Panc1 (cell line): ENCODE results near the gene AHNAK. TPM values are rescaled to one million over a fixed set of nuclear protein-coding genes. Genes with fewer than 3 reads are reported as not detected.

Experiments
- ATAC-seq: fragments of 200-7000 bp; cut with Tn5 transposase; 2 replicates; pipeline ENCODE4 v1.9.1; 2020; ENCODE audit warnings: mild to moderate bottlenecking, moderate library complexity
- BruUV-seq: library from RNA; stranded (reverse); fragments of 400-500 nt; replicated peaks from 2 replicates; lab custom pipeline; 2021; lab: Mats Ljungman, UMichigan
- CTCF ChIA-PET: fragments of 300-600 bp; sonication (Branson Sonifier 250); formaldehyde crosslinking; loops from one replicate; lab custom pipeline; 2022; ENCODE audit warnings: antibody characterized with exemption; lab: Charles Lee
- POLR2A ChIA-PET: fragments of 300-600 bp; sonication (Branson Sonifier 250); formaldehyde crosslinking; loops from one replicate; lab custom pipeline; 2022; ENCODE audit warnings: antibody characterized with exemption; lab: Charles Lee
- DNase-seq: peaks from one replicate; pipeline ENCODE4 v3.0.0-alpha.2; 2010; ENCODE audit warnings: low read depth, low spot score
- H3K27ac ChIP-seq: 2 replicates; pipeline ENCODE4 v1.5.1; 2011; ENCODE audit warnings: mild to moderate bottlenecking, low read length, inconsistent platforms
- H3K27me3 ChIP-seq: fragments of 200-500 bp; sonication (Bioruptor generic); 2 replicates; pipeline ENCODE4 v1.6.0; 2014; ENCODE audit warnings: low read length, inconsistent platforms; ENCODE audit not compliant: control insufficient read depth, insufficient read depth
- H3K36me3 ChIP-seq: fragments of 200-500 bp; sonication (Bioruptor generic); 2 replicates; pipeline ENCODE4 v1.5.1; 2014; ENCODE audit warnings: inconsistent platforms, mild to moderate bottlenecking, low read length, moderate library complexity; ENCODE audit not compliant: control insufficient read depth, insufficient read depth
- H3K4me1 ChIP-seq: 2 replicates; pipeline ENCODE4 v1.5.1; 2011; ENCODE audit warnings: inconsistent platforms, mild to moderate bottlenecking, low read length, moderate library complexity; ENCODE audit not compliant: control insufficient read depth, insufficient read depth
- H3K4me3 ChIP-seq, 2 experiments: 2 replicates each; pipeline ENCODE4 v1.5.1; 2011 to 2012; ENCODE audit warnings: low read depth in 2 of 2, low read length in 2 of 2, mild to moderate bottlenecking in 2 of 2, inconsistent platforms in 1 of 2, moderate library complexity in 1 of 2
- H3K9me3 ChIP-seq: fragments of 200-500 bp; sonication (Bioruptor generic); 2 replicates; pipeline ENCODE4 v1.5.1; 2014; ENCODE audit warnings: low read depth, mild to moderate bottlenecking, inconsistent platforms, low read length, moderate library complexity; ENCODE audit not compliant: control insufficient read depth, insufficient read depth
- CTCF ChIP-seq: fragments of 450-650 bp; IDR thresholded peaks from 2 replicates; pipeline ENCODE4 v1.5.1; 2017; ENCODE audit warnings: mild to moderate bottlenecking
- POLR2AphosphoS5 ChIP-seq: IDR thresholded peaks from 2 replicates; pipeline ENCODE4 v1.6.1; 2012; ENCODE audit warnings: mild to moderate bottlenecking, low read depth, low read length, moderate library complexity
- REST ChIP-seq, 2 experiments: IDR thresholded peaks; 2 replicates each; pipeline ENCODE4 v1.6.1; 2011 to 2012; ENCODE audit warnings: low read depth in 2 of 2, control low read depth in 1 of 2, low read length in 1 of 2, mild to moderate bottlenecking in 1 of 2, moderate library complexity in 1 of 2; ENCODE audit not compliant: insufficient read depth in 1 of 2
- SIN3A ChIP-seq: IDR thresholded peaks from 2 replicates; pipeline ENCODE4 v1.6.1; 2012; ENCODE audit warnings: low read depth, mild to moderate bottlenecking, low read length, moderate library complexity, borderline replicate concordance; ENCODE audit not compliant: insufficient read depth
- TCF7L2 ChIP-seq: IDR thresholded peaks from 2 replicates; pipeline ENCODE4 v1.6.1; 2011; ENCODE audit warnings: mild to moderate bottlenecking, low read depth, low read length, inconsistent platforms
- in situ Hi-C: cut with HindIII; loops from 2 replicates; pipeline ENCODE4 v1.10.0; 2016; ENCODE audit warnings: low sequenced_read_pairs, low pct_unique_long_range_greater_than_20kb
- intact Hi-C: fragments of 100-400 bp; cut with micrococcal nuclease; formaldehyde crosslinking; loops from one replicate; pipeline ENCODE4 v1.10.0; 2022; ENCODE audit not compliant: unreplicated experiment
- total RNA-seq: library from RNA; stranded (reverse); gene quantifications from one replicate; pipeline ENCODE4 v1.2.1, GENCODE V29; 2021; ENCODE audit not compliant: unreplicated experiment

The AHNAK gene
- total RNA-seq, 1 experiment from 2014 or later: 844 TPM

GRCh38 chr11:62413060-62413696 is 133.4 kb downstream of the AHNAK start:
- Histone ChIP-seq H3K9me3 (no peaks in the 10 kb centered on the region), H3K27ac (peak overlapping the region; percentile 55; the same call in 1 of the 2 replicates), H3K4me3 (no peak overlapping the region), H3K36me3 (no peaks in the 10 kb centered on the region), H3K27me3 (no peaks in the 10 kb centered on the region), H3K4me1 (peaks cover 13% of the 10 kb centered on the region; the same call in 1 of the 2 replicates)
- no peak for DNase-seq
- no TSS peak for BruUV-seq
- intact Hi-C loops (no loop called here), in situ Hi-C loops (no loop called here)
- ChIA-PET CTCF (interaction anchor here (2.1 kb wide), 1 partner anchor 12 kb away, joined by 13 read pairs; no protein-coding TSS in a partner anchor), POLR2A (no interaction called here)
- TF ChIP-seq CTCF (no peak), TCF7L2 (no peak), POLR2AphosphoS5 (no peak), REST (IDR thresholded peaks at IDR 0.05; ENCODE audit: insufficient read depth in 1 of 2, low read depth in 2 of 2, low read length in 1 of 2) (no peak), SIN3A (no peak)
- peak; percentile 14; the same call in 1 of the 2 replicates for ATAC-seq

GRCh38 chr11:62411524-62411923 is 135.1 kb downstream of the AHNAK start:
- ChIA-PET POLR2A (interaction anchor here (0.6 kb wide), 1 partner anchor 26 kb away, joined by 3 read pairs; no protein-coding TSS in a partner anchor), CTCF (interaction anchor here (0.6 to 1.1 kb wide), 2 partner anchors 11 to 13 kb away, joined by 5 to 6 read pairs; no protein-coding TSS in a partner anchor)
- no peak overlapping the region for H3K27ac ChIP-seq
- H3K4me1 ChIP-seq: peaks cover 13% of the 10 kb centered on the region; the same call in 1 of the 2 replicates
- no peak overlapping the region for H3K4me3 ChIP-seq
- ATAC-seq (no peak), DNase-seq (no peak)
- no peaks in the 10 kb centered on the region for H3K9me3 ChIP-seq
- no peaks in the 10 kb centered on the region for H3K27me3 ChIP-seq
- no peaks in the 10 kb centered on the region for H3K36me3 ChIP-seq
- in situ Hi-C loops: no loop called here
- no peak for TF ChIP-seq CTCF
- TF ChIP-seq SIN3A: no peak
- no peak for TF ChIP-seq POLR2AphosphoS5
- no peak for TF ChIP-seq REST (IDR thresholded peaks at IDR 0.05; ENCODE audit: insufficient read depth in 1 of 2, low read depth in 2 of 2, low read length in 1 of 2)
- TF ChIP-seq TCF7L2: no peak
- intact Hi-C loops: no loop called here
- no TSS peak for BruUV-seq
